ENCODE data around the gene EVA1A.

EVA1A gene

GRCh38 chr2:75541430-75541829 lies 19.3 kb downstream of the EVA1A start:
- no peak for DNase-seq (ENCODE audit: low read depth, low spot score)

GRCh38 chr2:75540994-75541393 lies 19.7 kb downstream of the EVA1A start:
- no peak for DNase-seq (ENCODE audit: low read depth, low spot score)

DNA sequence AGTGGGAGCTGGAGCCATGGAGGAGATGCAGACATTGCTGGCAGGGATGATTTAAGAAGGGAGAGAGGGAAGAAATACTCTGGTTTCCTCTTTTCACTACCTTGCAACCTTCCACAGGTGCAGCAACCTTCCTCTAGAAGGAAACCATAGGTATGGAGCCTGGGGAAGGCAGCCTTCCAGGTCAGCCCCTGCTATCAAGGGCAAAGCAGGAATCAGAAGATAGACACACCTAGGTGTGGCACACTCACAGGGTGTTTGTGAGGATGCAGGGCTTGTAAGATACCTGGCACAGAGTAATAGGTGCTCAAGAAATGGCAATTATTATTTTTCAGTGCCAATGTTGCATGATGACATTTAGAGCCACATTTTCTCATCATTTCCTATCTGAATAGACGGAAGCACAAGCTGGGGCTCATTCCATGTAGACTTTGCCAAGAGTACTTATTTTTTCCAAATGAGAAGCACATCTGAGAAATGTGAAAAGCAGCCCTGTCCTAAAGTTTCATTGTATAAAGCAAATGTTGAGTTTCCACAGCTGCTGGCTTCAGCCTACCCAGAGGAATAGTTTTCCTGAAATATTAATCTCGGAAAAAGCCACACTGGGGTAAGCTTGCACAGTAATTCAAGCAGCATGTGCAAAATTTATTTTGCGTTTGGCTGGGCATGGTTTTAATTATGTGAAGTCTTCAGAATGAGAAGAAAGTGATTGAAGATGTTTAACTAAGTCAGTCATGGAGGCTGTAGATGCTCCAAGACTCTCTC lies 20.6 kb downstream of the EVA1A start:
- no peak for DNase-seq (ENCODE audit: low read depth, low spot score)

GRCh38 chr2:75538521-75539490 lies 21.9 kb downstream of the EVA1A start:
- no peak for DNase-seq (ENCODE audit: low read depth, low spot score)

- DNase-seq (ENCODE audit: low read depth, low spot score), result no peak
Measured at GRCh38 chr2:75537658-75538057, 23.1 kb downstream of the EVA1A start.

- DNase-seq (ENCODE audit: low read depth, low spot score), result no peak
Measured at GRCh38 chr2:75533135-75533534, 27.6 kb downstream of the EVA1A start.

DNA sequence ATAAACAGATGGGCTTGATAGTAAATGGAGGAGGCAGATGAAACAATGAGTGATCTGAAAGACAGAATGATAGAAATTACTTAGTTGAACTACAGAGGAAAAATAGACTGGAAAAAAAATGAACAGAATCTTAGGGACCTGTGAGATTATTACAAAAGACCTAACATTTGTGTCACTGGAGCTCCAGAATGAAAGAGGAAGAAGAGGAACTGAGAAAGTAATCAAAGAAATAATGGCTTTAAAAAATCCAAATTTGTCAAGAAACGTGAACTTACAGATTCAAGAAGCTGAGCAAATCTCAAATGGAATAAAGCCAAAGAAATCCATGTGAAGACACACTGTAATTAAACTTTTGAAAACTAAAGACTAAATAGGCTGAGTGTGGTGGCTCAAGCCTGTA lies 28.3 kb downstream of the EVA1A start:
- no peak for DNase-seq (ENCODE audit: low read depth, low spot score)

DNA sequence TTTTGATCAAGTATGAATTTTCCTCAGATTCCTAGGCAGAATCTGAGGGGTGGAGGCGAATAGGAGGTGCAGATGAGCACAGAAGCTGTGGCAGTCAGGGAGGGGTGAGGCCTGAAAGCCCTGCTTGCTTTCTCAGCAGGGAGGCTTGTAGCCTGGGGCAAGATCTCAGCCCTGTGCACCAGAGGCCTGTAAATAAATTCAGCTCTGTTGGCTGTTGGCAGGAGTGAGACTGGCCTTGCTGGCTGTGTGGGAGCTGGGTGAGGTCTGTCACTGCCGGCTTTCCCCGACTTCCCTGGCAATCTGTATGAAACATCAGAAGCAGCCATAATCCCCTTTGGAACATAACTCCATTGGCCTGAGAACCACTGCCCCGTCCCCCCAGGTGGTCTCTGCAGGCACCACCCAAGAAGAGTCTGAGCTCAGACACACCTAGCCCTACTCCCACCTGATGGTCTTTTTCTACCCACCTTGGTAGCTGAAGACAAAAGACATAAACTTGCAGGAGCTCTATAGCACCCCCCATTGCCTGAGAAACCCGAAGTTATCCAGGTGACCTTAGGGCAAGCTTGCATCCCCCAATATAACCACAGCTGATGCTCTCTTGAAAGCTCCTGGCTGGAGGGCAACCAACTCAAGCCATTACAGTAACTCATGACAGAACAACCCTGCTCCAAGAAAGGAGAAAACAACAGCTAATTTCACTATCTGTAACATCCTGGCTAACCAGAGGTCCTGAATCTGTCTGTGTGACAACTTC lies 32.3 kb downstream of the EVA1A start:
- DNase-seq (ENCODE audit: low read depth, low spot score), result no peak

DNA sequence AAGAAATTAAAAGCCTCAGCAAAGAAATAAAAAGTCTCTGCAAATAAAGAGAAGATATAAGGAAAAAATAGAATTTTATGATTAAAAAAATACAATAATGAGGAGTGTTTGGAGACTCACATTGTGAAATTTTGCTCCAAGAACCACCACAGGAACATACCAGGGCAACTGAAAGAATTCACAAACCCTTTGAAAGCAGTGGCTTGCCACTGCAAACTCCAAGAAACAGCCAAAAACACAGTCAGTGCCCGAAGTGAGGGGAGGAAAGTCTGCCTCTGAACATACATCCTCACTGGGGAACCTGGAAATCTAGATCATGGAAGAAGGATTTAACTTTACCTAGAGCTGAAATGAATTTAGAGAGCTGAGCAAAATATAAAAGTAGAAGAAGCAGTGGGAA lies 33.1 kb downstream of the EVA1A start:
- DNase-seq (ENCODE audit: low read depth, low spot score), result no peak

DNA sequence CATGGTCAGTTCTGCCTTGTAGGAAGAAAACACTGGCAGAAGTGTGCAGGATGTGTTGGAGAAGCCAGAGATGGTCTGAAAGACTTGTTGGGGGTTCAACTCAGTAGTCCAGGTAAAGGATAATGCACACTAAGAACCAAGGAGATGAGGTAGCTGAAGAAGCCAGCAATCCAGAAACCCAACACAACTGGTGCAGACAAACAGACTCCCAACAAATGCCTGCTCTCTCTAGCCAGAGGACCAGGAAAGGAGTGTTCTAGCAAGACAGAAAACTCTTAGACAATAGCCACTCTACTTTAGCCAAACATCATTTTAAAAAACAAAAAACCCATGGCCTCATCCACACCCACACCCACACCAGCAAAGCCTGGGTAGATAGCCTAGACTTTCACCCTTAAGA lies 33.9 kb downstream of the EVA1A start:
- DNase-seq (ENCODE audit: low read depth, low spot score), result no peak

DNA sequence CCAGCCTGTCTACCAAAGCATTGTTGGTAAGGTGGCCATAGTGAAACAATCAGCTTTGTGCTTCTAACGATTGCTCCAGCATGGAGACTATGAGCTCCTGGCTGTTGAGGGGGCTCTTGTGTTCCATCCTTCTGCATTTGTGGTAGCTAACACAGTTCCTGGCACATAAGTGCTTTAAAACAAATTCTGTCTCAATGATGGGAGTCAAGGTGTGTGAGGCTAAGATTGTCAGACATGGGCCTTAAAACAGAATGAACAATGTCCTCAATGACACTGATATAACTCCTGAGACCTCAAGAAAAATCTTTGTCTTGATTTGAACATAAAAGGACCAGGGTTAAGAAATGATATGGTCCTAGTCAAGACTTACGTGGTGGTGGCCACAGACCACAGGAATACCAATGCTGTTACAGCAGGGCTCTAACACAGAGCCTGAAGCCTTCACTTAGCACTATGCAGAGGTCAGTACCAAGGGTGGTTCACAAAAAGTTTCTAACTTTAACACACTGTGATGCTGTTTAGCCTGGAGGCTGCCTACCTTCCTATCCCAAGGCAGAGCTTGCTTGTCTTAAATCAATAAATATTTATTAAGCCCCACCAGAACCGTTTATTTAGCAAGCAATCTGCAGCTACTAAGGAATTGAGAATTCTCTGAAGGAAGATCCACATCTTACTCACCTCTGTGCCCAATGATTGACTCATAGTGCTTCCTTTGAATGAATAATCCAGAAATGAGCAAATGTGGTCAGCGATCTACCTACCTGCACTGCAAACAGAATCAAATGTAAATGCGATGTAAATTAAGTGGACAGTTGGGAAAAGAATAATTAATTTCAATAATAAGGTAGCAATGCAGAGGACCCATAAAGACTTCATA lies 35.1 kb downstream of the EVA1A start:
- DNase-seq (ENCODE audit: low read depth, low spot score), result no peak

GRCh38 chr2:75524276-75524911 lies 36.3 kb downstream of the EVA1A start:
- DNase-seq (ENCODE audit: low read depth, low spot score), result no peak

DNA sequence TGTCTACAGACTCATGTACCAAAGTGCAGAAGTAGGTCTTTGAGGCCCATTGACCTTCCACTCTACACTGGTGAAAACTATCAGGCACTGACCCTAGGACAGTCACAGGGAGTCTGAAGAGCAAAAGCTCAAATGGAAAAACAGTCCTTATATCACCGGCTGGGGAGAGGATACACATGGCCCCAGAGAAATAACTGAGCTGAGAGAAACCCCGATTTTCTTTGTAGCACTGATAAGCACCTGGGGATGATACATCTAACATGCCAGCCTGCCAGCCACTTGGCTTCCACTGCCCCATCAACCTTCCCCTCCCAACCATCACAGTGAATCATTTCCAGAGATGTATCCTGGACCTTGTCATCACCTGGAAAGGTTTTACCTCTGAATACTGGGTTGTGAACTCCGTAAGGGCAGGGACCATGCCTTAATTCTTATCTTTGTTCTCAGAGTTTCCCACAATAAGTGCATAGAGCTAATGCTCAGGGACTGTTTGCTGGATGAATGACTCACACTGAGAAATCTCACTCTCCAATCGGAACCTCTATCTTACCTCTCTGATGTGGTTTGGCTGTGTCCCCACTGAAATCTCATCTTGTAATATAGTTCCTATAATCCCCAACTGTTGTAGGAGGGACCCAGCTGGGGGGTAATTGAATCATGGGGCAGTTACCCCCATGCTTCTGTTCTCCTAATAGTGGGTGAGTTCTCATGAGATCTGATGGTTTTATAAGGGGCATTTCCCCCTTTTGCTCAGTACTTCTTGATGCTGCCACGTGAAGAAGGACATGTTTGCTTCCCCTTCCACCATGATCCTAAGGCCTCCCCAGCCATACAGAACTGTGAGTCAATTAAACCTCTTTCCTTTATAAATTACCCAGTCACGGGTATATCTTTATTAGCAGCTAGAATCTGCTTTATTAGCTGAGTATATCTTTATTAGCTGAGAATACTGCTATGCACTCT lies 37.1 kb downstream of the EVA1A start:
- no peak for DNase-seq (ENCODE audit: low read depth, low spot score)

GRCh38 chr2:75522543-75523312 lies 38.0 kb downstream of the EVA1A start:
- DNase-seq (ENCODE audit: low read depth, low spot score), result no peak

DNA sequence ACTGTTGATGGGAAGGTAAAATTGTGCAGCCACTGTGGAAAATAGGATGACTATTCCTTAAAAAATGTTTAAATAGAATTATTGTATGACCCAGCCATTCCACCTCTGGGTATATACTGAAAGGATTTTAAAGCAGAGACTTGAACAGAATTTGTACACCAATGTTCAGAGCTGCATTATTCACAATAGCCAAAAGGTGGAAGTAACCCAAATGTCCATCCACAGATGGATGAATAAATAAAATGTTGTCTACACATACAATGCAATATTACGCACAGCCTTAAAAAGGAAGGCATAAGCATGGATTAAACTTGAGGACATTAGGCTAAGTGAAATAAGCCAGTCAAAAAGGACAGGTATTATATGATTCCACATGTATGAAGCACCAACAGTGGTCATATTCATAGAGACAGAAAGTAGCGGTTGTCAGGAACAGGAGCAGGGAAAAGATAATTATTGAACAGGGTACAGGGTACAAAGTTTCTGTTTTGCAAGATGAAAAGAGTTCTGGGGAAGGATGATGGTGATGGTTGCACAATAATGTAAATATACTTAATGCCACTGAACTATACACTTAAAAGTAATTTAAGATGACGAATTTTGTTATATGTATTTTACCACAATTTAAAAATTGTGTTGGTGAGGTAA lies 39.4 kb downstream of the EVA1A start:
- DNase-seq (ENCODE audit: low read depth, low spot score), result no peak

GRCh38 chr2:75519843-75520242 lies 40.9 kb downstream of the EVA1A start:
- no peak for DNase-seq (ENCODE audit: low read depth, low spot score)

DNA sequence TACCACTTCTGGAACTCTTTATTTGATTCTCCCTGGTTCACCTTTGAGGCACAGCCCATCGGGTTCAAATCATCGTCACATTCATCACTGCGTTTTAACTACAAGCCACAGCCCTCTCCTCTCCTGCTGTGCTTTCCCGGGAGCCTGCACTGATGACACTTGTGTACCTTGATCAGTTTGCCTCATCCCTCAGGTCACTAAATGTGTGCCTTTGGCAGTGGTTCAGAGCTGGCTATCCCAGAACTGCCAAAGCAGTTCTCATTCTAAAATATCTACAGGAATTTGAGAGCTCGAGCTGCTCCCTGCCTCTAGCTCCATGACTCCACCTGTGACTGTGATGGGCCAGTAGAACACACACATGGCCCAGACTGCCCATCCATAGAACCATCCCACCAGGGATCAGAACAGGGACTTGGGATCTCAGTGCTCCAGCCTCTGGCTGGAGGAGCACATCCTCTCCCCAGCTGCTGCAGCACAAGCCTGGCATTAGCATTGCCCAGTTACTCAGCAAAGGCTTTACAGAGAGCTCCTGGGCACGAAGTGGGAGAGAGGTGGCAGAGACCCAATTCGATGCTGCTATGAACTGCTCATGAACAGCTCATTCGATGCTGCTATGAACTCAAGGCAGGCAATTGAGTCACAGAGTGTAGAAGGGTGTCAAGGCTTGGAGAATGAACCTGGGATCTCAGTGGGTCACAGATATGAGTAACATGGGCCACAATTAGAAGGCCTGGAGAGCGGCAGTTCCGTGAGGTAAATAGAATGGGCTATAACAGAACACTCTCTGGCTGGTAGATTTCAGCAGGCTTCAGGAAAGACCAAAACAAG lies 41.9 kb downstream of the EVA1A start:
- no peak for DNase-seq (ENCODE audit: low read depth, low spot score)
